PC-9 (cell line): ENCODE measurements around the gene ZBTB25.

Experiments
- CTCF ChIP-seq: fragments of 200-600 bp; sonication (generic); conservative IDR thresholded peaks from 2 replicates; pipeline ENCODE4 v1.6.1; 2017; ENCODE audit warnings: mixed run types, antibody characterized with exemption, mild to moderate bottlenecking, moderate library complexity
- EZH2 ChIP-seq: fragments of 200-600 bp; sonication (generic); IDR thresholded peaks from 2 replicates; pipeline ENCODE4 v1.8.0; 2017; ENCODE audit warnings: antibody characterized with exemption, low read depth

- TF ChIP-seq CTCF = no peak
- TF ChIP-seq EZH2 = no peak
Measured at GRCh38 chr14:64506721-64507120, 3.1 kb upstream of the ZBTB25 start.
